GM13976 (cell line): ENCODE results near the gene GANC.

Experiments used
- DNase-seq: peaks from one replicate; pipeline ENCODE4 v3.0.0; 2012; ENCODE audit warnings: low spot score
- CTCF ChIP-seq: IDR thresholded peaks from 2 replicates; pipeline ENCODE4 v1.5.1; 2012; ENCODE audit warnings: borderline replicate concordance, mild to moderate bottlenecking; ENCODE audit not compliant: insufficient read depth; ENCODE audit errors: extremely low read depth, missing control alignments, control extremely low read depth
- in situ Hi-C: fragments of 300-500 bp; cut with MboI; formaldehyde crosslinking; loops from one replicate; pipeline ENCODE4 v1.12.0; 2022; ENCODE audit warnings: low sequenced_read_pairs, mixed read lengths, inconsistent platforms; ENCODE audit not compliant: unreplicated experiment

Gene GANC

GRCh38 chr15:42270551-42270950 is 2.5 kb upstream of the GANC start:
- in situ Hi-C loops: no loop called here
- no peak for DNase-seq
- TF ChIP-seq CTCF: no peak

GRCh38 chr15:42270996-42271395 is 2.0 kb upstream of the GANC start:
- no peak for TF ChIP-seq CTCF
- DNase-seq: no peak

GRCh38 chr15:42273900-42274701 is 1.1 kb downstream of the GANC start:
- TF ChIP-seq CTCF: no peak
- in situ Hi-C loops: no loop called here
- peak; percentile 47 for DNase-seq

More at GRCh38 chr15:42270996-42271395, 2.0 kb upstream of the GANC start:
- in situ Hi-C loops: no loop called here

- TF ChIP-seq CTCF: no peak
- no peak for DNase-seq
- in situ Hi-C loops: no loop called here
Measured at GRCh38 chr15:42274702-42274989, 1.6 kb downstream of the GANC start.

GRCh38 chr15:42275780-42276391 is 2.9 kb downstream of the GANC start:
- in situ Hi-C loops: no loop called here
- no peak for DNase-seq
- TF ChIP-seq CTCF: no peak

GRCh38 chr15:42276762-42277161 is 3.8 kb downstream of the GANC start:
- TF ChIP-seq CTCF: no peak
- DNase-seq: no peak
- in situ Hi-C loops: no loop called here
